K562 (cell line): ENCODE data around the gene FASTK. TPM values are rescaled to one million over a fixed set of nuclear protein-coding genes. Genes with fewer than 3 reads are reported as not detected.
A peak's percentile ranks its signal among the peaks of the same experiment; 100 is the strongest.

Experiments used
- CBX3 ChIP-seq, 2 experiments: IDR thresholded peaks; 1 replicate in 1 of 2; 2 replicates in 1 of 2; pipeline ENCODE4 v1.6.1; 2012; ENCODE audit warnings: inconsistent platforms in 2 of 2, low read length in 2 of 2, borderline replicate concordance in 1 of 2, control low read depth in 1 of 2
- CTCFL ChIP-seq: IDR thresholded peaks from 2 replicates; pipeline ENCODE4 v1.6.1; 2011; ENCODE audit warnings: borderline replicate concordance, low read depth, mild to moderate bottlenecking, moderate library complexity, low read length; ENCODE audit not compliant: insufficient read depth, poor library complexity, severe bottlenecking
- ESRRA ChIP-seq: fragments of 450-650 bp; IDR thresholded peaks from 2 replicates; pipeline ENCODE4 v1.6.1; 2014; ENCODE audit warnings: low read depth, mild to moderate bottlenecking, moderate library complexity, borderline replicate concordance
- ETV1 ChIP-seq: fragments of 450-650 bp; conservative IDR thresholded peaks from 2 replicates; pipeline ENCODE4 v1.6.1; 2016; ENCODE audit warnings: missing genetic modification characterization, control low read depth, low read depth, missing compliant biosample characterization
- HMBOX1 ChIP-seq: sonication (generic); IDR thresholded peaks from 2 replicates; pipeline ENCODE4 v1.6.1; 2016
- KDM5B ChIP-seq: fragments of 200-600 bp; sonication (generic); IDR thresholded peaks from 2 replicates; pipeline ENCODE4 v1.6.1; 2012; ENCODE audit warnings: low read depth, mild to moderate bottlenecking, moderate library complexity, low read length, control low read depth, inconsistent platforms; ENCODE audit not compliant: insufficient replicate concordance
- NR1H2 ChIP-seq: sonication (generic); formaldehyde crosslinking; IDR thresholded peaks from 2 replicates; pipeline ENCODE4 v1.4.0; 2020; ENCODE audit warnings: mild to moderate bottlenecking, missing genetic modification reagents
- PCBP2 ChIP-seq: fragments of 200-400 bp; formaldehyde crosslinking; IDR thresholded peaks from 2 replicates; pipeline ENCODE4 v1.6.1; 2018; ENCODE audit warnings: low read length, low read depth, mild to moderate bottlenecking, moderate library complexity; ENCODE audit not compliant: poor library complexity, severe bottlenecking
- SLC30A9 ChIP-seq: fragments of 250-450 bp; sonication (Bioruptor Pico); IDR thresholded peaks from 2 replicates; pipeline ENCODE4 v1.8.0; 2022; ENCODE audit warnings: mild to moderate bottlenecking, moderate library complexity
- SNAPC5 ChIP-seq: fragments of 250-450 bp; sonication (Bioruptor Pico); IDR thresholded peaks from 2 replicates; pipeline ENCODE4 v1.8.0; 2021; ENCODE audit warnings: moderate library complexity, mild to moderate bottlenecking, inconsistent platforms
- ZNF551 ChIP-seq: fragments of 250-450 bp; sonication (Bioruptor Pico); IDR thresholded peaks from 2 replicates; pipeline ENCODE4 v1.5.0; 2021; ENCODE audit warnings: mild to moderate bottlenecking, moderate library complexity
- ZNF696 ChIP-seq: fragments of 250-450 bp; sonication (Bioruptor Pico); conservative IDR thresholded peaks from 2 replicates; pipeline ENCODE4 v1.4.0; 2020; ENCODE audit warnings: mild to moderate bottlenecking, moderate library complexity
- polyA plus RNA-seq, 8 experiments: library from polyadenylated mRNA; depleted of rRNA in 4 of 8; stranded (reverse) in 5 of 8; unstranded in 3 of 8; fragments of >200 nt; fragmentation: Nextera tagmentation in 2 of 8; fragmentation: Illumina TruSeq in 1 of 8; extraction: Ambion mirVana in 2 of 8; extraction: Trizol in 1 of 8; gene quantifications; 2 replicates each; pipeline versions ENCODE4 v1.2.1 to v1.2.3, GENCODE V29; 2011 to 2014; ENCODE audit warnings: inconsistent platforms in 1 of 8, missing spikeins in 1 of 8
- total RNA-seq, 7 experiments: library from RNA; depleted of rRNA in 6 of 7; stranded (reverse); fragments of >200 nt in 6 of 7; fragmentation: Illumina TruSeq in 2 of 7; extraction: Trizol in 2 of 7; gene quantifications; 2 replicates each; pipeline versions ENCODE4 v1.2.1 to v1.2.3, GENCODE V29; 2011 to 2021; ENCODE audit warnings: low replicate concordance in 1 of 7
- TF ChIP-seq, protein P1 (sequence below), 3 experiments: fragments of 200-800 bp in 1 of 3; sonication (Bioruptor generic) in 1 of 3; sonication (generic) in 1 of 3; formaldehyde crosslinking in 1 of 3; IDR thresholded peaks; 2 replicates each; pipeline versions ENCODE4 v1.6.1 to v1.8.0; 2016 to 2022; ENCODE audit warnings: mild to moderate bottlenecking in 2 of 3, missing compliant biosample characterization in 2 of 3, missing genetic modification characterization in 2 of 3, missing genetic modification reagents in 1 of 3
- TF ChIP-seq, protein P2 (sequence below), 2 experiments: fragments of 450-650 bp in 1 of 2; sonication (generic) in 1 of 2; formaldehyde crosslinking in 1 of 2; IDR thresholded peaks in 1 of 2; conservative IDR thresholded peaks in 1 of 2; 2 replicates each; pipeline versions ENCODE4 v1.6.1 to v1.8.1; 2016 to 2023; ENCODE audit warnings: mild to moderate bottlenecking in 2 of 2, moderate library complexity in 2 of 2, inconsistent platforms in 1 of 2, missing genetic modification reagents in 1 of 2
- TF ChIP-seq, protein P3 (sequence below): fragments of 450-650 bp; IDR thresholded peaks from 2 replicates; pipeline ENCODE4 v1.6.1; 2017; ENCODE audit warnings: mild to moderate bottlenecking, moderate library complexity

The FASTK gene
- total and polyA plus RNA-seq, 9 of the 15 experiments (the other 6 are each of a cell fraction or from before 2014, with no cell fraction given): 0.51 to 150 (median 48.2) TPM

- TF ChIP-seq KDM5B: no peak
- no peak for TF ChIP-seq ETV1
- no peak for TF ChIP-seq SLC30A9 (CRISPR knock-in tag)
- no peak for TF ChIP-seq PCBP2
- no peak for TF ChIP-seq HMBOX1
- no peak for TF ChIP-seq ZNF696 (CRISPR knock-in tag)
- peak; percentile 72 for TF ChIP-seq CTCFL
- TF ChIP-seq, protein P1, sequence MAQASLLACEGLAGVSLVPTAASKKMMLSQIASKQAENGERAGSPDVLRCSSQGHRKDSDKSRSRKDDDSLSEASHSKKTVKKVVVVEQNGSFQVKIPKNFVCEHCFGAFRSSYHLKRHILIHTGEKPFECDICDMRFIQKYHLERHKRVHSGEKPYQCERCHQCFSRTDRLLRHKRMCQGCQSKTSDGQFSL (CRISPR knock-in tag; IDR thresholded peaks at IDR 0.05): no peak
- TF ChIP-seq, protein P1 (tag; IDR thresholded peaks at IDR 0.05): no peak
- no peak for TF ChIP-seq SNAPC5 (CRISPR knock-in tag)
- no peak for TF ChIP-seq ZNF551 (CRISPR knock-in tag)
- 0 out of 2 replicates have a peak, but pooled peaks have one; percentile 11 for TF ChIP-seq ESRRA
- no peak for TF ChIP-seq NR1H2 (CRISPR knock-in tag)
- TF ChIP-seq, protein P2, sequence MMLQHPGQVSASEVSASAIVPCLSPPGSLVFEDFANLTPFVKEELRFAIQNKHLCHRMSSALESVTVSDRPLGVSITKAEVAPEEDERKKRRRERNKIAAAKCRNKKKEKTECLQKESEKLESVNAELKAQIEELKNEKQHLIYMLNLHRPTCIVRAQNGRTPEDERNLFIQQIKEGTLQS (IDR thresholded peaks at IDR 0.05): no peak
- TF ChIP-seq, protein P2 (CRISPR knock-in tag; conservative IDR thresholded peaks at IDR 0.05): no peak
- TF ChIP-seq, protein P3, sequence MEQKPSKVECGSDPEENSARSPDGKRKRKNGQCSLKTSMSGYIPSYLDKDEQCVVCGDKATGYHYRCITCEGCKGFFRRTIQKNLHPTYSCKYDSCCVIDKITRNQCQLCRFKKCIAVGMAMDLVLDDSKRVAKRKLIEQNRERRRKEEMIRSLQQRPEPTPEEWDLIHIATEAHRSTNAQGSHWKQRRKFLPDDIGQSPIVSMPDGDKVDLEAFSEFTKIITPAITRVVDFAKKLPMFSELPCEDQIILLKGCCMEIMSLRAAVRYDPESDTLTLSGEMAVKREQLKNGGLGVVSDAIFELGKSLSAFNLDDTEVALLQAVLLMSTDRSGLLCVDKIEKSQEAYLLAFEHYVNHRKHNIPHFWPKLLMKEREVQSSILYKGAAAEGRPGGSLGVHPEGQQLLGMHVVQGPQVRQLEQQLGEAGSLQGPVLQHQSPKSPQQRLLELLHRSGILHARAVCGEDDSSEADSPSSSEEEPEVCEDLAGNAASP: no peak
- no peak for TF ChIP-seq CBX3 (IDR thresholded peaks at IDR 0.05; ENCODE audit: borderline replicate concordance in 1 of 2, low read length in 2 of 2)
These were observed 30.5 kb upstream of the FASTK start (continued) for GRCh38 chr7:151110941-151111645.
